ENCODE data around the gene XYLT2. TPM values are rescaled to one million over a fixed set of nuclear protein-coding genes. Genes with fewer than 3 reads are reported as not detected.

Gene XYLT2
- polyA plus RNA-seq, 10 donors = 17.1 to 21.4 (median 19.4) TPM

DNA sequence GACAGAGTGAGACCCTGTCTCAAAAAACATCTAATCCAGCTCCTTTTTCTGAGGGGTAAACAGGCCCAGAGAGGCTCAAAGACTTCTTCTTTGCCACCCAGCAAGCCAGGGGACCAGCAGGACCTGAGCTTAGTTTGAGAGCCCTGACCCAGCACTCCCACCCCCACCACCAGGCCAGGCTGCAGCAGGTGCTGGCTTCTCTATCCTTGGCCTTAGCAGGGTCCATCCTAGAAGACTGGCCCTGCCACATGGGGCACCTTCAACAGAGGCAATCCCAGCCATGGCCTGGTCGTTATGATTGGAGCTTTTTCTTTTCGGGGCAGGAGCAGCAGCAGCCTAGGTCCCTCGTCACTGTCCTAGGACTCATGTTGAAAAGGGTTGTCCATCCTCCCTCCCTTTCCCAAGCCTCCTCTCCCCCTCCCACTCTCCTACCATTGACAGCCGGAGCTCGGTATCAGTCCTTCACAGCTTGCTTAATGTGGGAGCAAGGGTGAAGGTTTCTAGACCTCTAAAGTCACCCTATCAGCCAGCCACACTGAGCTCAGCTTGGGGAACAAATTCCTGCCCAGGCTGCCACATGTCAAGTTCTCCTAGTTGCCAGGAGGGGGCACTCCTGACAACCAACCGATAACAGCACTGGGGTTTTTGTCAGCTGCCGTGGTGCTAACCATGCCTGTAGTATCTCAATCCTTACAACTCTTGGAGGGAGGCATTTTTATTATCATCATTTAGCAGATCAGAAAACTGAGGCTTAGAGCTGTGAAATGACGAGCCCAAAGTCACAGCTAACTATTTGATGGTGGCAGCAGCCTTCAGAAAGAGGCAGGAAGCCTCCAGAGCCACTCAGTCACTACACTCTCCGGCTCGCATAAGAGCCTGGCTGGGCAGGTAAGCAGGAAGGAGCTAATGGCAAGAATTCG lies 15.9 kb downstream of the XYLT2 start:
- DNase-seq = peak in 2 of 3 donors; percentile 40 to 62

DNA sequence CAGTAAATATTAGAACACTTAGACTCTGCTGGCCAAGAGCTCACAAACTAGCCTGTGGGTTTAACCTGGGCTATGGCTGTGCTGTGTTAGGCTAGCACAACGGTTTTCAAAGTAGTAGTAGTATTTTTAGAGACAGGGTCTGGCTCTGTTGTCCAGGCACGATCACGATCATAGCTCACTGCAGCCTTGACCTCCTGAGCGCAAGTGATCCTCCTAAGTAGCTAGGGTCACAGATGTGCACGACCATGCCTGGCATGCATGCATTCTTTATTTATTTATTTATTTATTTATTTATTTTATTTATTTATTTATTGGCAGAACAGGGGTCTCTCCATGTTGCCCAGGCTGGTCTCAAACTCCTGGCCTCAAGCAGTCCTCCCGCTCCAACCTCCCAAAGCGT lies 16.7 kb downstream of the XYLT2 start:
- DNase-seq = no peak

- peak in 2 of 3 donors; percentile 46 to 62 for DNase-seq
Measured at GRCh38 chr17:50363217-50364060, 17.5 kb downstream of the XYLT2 start.

DNA sequence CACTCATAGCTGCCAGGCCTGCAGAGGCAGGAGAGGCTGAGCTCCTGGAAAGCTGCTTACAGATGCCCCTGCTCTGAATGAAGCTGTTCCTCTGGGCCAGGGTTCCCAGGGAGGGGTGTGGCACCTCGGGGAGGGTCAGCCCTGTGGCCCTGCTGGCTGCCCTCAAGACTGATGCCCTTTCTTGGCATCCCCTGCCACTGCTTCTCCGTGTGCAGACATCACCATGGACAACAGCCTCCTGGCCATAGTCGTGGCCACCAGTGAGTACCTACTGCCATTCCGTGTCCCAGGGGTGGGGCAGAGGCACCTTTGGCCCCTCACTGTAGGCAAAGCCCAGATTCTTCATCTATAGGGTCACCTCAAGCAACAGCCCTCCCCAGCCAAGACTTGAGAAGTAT lies 18.1 kb downstream of the XYLT2 start:
- DNase-seq = no peak

- DNase-seq = no peak
Measured at GRCh38 chr17:50364715-50365114, 18.8 kb downstream of the XYLT2 start.

DNA sequence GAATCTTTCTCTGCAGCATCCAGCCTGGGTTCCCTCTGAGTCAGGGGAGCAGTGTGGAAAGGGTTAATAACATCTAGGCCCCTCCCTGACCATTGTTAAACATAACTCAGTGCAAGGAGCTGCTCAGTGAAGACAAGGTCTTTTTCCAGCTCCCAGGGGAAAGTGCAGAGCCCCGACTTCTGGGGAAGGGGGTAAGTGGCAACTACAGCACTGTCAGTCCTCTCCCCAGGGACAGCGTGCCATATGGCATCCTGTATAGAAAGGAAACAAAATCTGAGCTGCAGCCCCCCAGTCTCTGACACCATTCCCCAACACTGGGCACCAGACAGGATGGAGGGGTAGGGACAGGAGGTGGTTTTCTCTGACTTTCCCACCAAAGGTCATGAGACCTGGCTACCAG lies 19.2 kb downstream of the XYLT2 start:
- no peak for DNase-seq

DNA sequence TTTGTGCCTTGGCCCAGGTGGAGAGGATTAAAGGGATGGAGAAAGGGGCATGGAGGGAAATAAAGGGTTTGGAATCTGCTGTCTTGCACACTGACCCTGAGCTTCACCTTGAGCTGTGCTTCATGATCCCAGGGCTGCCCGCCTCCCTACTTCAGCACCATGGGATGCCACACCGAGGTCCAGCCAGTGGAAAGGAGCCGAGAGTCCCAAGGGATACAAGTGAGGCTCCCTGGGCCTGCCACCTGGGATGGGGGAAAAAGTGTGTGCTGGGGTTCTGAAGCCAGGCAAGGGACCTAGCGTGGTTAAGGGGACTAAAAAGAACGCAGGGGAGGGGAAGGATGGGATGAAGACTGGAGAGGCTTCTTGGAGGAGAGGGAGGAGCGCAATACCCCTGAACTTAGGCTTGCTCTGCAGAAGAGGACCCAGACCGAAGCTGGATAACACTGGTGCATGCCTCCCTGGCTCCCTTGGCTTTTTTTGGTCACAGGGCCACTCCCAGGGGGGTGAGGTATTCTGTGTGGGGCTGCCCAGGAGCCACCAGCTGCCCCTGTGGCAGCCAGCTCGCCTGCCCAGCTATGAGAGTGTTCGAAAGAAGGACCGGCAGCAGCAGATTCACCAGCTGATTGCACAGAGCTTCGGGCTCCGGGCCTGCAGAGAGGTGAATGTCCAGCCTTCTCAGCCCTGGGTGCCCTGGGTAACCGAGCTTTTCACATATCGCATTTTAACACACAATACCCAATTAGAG lies 19.9 kb downstream of the XYLT2 start:
- no peak for DNase-seq

DNA sequence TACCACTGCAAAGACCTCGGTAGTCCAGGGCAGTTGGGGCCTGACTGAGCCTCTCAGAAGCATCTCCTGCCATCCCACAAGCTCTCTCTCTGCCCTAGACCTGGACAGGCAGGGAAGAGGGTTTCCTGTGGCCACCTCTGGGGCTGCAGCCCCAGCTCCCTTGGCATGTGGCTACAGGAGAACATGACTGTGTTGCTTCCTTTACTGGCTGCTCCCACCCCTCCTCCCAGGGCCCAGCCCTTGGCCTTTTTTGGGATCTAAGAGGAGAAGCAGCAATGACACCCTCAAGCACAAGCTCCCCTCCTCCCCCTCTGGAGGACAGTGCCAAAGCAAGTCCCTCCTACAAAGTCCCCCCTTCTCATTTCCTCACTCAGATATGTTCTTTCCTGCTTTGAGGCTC lies 21.5 kb downstream of the XYLT2 start:
- no peak for DNase-seq

DNA sequence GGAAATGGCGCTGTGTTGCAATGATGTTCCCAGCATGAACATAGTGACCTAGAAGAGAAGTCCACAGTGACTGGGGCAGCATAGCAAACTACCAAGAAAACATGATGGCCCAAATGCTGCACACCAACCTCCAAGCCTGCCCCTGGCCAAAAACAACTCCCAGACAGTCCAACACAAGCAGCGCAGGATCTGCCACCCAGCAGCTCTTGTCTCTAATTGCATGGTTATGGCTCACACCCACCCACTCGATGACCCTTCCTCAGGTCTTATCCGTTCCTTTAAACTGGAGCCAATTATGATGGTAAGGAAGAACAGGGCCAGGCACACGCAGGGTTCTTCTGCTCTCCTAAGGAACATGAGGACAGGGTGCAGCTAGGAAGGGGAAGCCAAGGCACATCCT lies 24.1 kb downstream of the XYLT2 start:
- DNase-seq = no peak

- no peak for DNase-seq
Measured at GRCh38 chr17:50371526-50371925, 25.6 kb downstream of the XYLT2 start.

DNA sequence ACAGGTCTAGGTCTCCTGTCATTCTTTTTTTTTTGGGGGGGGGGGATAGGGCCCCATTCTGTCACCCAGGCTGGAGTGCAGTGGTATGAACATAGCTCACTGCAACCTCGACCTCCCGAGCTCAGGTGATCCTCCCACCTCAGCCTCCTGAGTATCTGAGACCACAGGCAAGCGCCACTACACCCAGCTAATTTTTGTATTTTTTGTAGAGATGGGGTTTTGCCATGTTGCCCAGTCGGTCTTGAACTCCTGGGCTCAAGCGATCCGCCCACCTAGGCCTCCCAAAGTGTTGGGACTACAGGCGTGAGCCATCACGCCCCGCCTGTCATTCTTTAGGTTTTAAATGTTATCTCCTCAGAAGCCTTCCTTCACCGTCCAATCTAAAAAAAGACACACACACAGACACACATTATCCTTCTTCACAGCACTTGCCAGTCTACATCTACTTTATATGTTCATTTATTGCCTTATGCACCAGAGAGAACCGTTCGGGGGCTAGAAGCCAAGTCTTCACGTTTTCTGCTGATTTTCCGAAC lies 26.4 kb downstream of the XYLT2 start:
- no peak for DNase-seq

DNA sequence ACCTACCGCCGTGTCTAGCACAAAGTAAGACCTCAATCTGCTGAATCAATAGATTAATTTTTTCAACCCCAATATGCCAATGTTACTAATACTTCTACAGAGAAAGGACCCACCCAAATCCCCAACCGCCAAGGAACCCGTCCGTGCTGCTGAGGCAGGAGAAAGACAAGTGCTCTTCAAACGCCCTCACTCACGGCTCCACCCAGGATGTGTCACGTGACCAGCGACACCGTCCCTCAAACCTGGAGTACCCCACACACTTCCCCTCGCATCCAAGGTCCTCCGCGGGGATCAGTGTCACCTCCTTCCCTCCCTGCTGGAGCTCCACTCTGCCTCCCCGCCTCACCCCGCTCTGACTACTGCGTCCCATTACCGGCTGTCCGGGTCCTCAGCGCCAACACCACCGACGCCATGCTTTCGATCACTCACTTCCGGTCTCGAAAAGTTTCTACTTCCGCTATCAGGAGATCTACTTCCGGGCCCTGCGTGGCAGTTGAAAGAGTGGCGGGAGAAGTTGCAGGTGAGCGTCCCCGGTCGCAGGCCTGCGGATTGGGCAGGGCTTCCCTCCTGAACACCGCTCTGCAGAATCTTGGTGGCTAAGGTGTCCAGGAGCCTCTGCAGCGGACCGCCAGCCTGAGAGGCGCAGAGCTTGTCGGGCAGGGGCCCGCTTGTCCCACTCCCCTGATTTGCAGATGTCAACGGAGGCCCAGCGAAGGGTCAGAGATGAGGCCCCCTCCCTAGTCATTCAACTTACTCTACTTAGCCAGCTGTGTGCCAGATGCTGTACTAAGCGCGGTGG lies 27.0 kb downstream of the XYLT2 start, which contains the start of the genes EME1 and MRPL27:
Gene EME1, plus strand, starts transcription at position 472 of the 799 bp plus-strand sequence. CDS start 1,980 bp downstream, outside the sequence.
Gene MRPL27, minus strand, starts transcription at position 427 of the 799 bp plus-strand sequence. Its CDS starts 14 bp downstream, at position 413.
- peak; percentile 90 to 99 (median 93) for DNase-seq

GRCh38 chr17:50373705-50374104 lies 27.8 kb downstream of the XYLT2 start:
- DNase-seq = no peak

DNA sequence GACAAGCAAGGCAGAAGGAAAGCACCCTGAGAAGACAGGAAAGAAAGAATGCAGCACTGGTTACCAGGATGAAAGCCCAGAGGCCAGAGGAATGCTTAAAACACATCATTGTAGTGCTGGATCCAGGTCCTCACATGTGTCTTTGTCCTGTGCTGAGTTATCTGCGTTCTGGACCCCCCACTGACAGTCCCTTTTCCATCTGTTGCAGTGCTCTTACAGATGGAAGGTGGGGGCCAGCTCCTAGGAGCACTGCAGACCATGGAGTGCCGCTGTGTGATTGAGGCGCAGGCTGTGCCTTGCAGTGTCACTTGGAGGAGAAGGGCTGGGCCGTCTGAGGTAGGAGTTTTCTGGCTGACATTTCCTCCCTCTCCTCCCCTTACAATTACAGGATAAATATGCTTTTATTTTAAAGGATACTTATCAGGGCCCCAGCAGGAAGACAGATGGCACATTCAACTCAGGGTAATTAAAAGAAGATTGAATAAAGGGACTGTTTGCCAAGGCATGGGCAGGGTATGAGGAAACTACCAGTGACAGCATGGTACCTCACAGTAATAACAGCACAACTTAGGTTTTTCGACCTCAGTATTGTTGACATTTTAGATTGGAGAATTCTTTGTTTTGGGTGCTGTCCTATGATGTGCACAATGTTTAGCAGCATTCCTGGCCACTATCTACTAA lies 30.1 kb downstream of the XYLT2 start:
- no peak for DNase-seq

DNA sequence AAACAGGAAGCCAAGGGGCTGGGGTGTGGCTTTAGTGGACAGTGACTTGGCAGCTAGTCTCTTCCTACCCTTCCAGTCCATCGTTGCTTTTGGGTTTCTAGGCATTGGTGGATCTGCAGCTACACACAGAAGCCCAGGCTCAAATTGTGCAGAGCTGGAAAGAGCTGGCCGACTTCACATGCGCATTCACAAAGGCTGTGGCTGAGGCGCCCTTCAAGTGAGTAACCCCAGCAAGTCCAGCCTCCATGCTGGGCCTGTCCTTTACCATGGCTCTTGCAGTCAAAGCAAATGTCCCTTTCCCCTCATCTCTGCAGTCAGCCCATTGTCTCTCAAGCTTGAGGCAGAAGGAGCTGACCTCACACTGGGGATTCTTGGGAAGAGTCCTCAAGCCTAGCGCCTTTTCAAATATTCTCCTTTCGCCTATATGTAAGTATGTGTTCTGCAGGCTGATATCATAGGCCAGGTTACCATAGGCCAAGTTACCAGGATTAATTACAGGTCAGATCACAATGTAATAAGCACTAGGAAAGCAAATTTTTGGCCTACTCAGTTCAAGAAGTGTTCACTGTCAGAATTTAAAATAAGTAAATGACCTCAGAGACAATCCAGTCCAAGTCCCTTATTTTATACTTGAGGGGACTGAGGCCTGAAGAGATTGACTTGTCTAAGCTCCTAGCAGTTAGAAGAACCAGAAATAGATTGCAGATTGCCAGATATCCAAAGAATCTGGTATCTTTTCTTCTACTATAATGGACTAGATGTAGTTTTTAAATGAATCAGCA lies 33.6 kb downstream of the XYLT2 start:
- DNase-seq = no peak

DNA sequence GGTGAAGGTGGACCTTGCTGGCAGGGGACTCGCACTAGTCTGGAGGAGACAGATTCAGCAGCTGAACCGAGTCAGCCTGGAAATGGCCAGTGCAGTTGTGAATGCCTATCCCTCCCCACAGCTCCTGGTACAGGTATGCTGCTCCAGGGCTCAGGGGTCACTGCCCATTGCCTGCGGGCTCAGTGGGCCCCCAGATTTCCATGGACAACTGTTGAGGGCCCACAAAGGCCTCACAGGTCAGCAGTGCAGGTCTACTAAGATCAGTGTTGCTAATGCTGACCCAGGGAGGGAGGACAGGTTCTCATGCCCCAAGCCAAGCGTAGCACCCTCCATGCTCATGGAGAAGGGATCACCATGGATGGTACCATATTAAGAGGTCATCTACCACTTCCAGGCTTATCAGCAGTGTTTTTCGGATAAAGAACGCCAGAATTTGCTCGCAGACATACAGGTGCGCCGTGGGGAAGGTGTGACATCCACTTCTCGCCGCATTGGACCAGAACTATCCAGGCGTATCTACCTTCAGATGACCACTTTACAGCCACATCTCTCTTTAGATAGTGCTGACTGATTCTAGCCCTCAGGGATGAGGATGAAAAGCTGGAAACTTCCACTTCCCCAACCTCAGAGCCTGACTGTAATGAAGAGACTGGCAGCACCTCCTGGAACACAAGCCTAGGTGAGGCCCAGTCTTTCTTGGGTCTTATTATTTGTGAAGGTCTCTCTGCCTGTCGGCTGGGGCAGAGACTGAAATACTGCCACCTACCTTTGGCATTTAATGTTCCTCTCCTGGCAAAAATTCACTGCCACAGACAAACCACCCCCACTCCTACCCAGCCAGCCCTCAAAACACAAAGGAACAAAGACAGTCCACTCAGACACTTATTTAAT lies 34.7 kb downstream of the XYLT2 start:
- DNase-seq = no peak

DNA sequence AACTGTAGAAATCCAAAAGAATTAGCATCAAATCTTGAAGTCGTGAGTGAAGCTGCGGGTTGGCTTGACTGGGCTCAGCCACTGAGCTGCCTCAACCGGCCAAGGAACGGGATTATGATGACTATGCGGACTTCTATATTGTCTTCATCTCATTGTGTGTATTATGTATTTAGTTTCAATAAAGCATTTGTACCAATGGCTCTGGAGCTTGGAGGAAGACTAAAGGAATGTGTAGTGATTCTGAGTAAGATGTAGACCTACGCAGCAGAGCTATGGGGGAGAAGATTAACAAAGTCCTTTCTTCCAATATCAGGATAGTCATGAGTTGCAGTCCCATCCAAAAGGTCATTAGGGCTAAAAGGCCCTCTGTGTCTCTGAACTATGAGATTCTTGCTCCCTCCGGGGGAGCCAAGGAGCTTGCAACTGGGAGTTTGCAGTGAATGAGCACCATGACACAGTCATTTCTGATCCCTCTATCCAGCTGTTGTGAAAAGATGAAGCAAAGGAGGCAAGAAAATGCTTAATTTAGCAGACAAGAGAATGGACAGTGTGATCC lies 35.4 kb downstream of the XYLT2 start:
- no peak for DNase-seq

DNA sequence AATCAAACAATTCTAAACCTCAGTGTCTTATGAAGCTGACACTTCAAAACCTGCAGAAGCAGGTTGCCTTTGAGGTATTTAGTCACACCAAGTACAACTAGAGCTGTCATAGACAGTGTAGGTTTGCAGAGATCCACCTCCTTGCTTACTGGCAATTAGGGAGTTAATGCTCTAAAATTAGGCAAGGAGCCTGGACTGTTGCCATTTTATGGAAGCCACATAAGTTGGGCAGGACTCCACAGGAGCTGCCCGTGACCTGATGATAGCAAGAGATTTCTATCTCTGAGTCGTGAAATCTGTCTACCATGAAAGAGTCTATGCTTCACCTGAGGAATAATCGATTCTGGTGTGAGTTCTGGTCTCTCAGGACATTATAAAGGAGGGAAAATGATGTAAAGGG lies 36.0 kb downstream of the XYLT2 start:
- no peak for DNase-seq
